Neural progenitor cell (in vitro differentiated cells): Measurements from ENCODE around the gene SMG1.

ENCODE experiments used
- EZH2 ChIP-seq: fragments of 200-600 bp; sonication (generic); IDR thresholded peaks from 2 replicates; pipeline ENCODE4 v1.6.1; 2017; ENCODE audit warnings: antibody characterized with exemption, mild to moderate bottlenecking, moderate library complexity
- TF ChIP-seq, protein P1 (sequence below): fragments of 200-600 bp; sonication (generic); IDR thresholded peaks from 2 replicates; pipeline ENCODE4 v1.5.1; 2017; ENCODE audit warnings: antibody characterized with exemption, mild to moderate bottlenecking

DNA sequence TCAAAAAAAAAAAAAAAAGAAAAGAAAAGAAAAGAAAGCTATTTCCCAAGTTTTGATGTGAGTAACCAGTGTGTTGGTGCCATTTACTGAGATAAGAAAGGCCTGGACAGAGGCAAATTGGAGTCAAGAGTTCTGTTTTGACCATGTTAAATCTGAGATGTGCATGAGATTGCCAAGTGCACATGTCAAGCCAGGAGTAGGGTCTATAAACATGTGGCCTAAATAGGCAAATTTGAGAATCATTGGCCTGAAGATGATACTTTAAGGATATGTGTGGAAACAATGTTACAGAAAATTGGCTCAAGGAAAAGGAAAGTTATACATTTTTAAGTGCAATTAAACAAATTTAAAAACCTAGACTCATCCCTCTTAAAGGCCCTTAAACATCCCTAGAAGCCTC, 15.3 kb upstream of the SMG1 start:
- TF ChIP-seq EZH2, result no peak
- TF ChIP-seq, protein P1, sequence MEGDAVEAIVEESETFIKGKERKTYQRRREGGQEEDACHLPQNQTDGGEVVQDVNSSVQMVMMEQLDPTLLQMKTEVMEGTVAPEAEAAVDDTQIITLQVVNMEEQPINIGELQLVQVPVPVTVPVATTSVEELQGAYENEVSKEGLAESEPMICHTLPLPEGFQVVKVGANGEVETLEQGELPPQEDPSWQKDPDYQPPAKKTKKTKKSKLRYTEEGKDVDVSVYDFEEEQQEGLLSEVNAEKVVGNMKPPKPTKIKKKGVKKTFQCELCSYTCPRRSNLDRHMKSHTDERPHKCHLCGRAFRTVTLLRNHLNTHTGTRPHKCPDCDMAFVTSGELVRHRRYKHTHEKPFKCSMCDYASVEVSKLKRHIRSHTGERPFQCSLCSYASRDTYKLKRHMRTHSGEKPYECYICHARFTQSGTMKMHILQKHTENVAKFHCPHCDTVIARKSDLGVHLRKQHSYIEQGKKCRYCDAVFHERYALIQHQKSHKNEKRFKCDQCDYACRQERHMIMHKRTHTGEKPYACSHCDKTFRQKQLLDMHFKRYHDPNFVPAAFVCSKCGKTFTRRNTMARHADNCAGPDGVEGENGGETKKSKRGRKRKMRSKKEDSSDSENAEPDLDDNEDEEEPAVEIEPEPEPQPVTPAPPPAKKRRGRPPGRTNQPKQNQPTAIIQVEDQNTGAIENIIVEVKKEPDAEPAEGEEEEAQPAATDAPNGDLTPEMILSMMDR, result no peak
